Measurements from ENCODE around the gene CSNK2A3. TPM values are rescaled to one million over a fixed set of nuclear protein-coding genes. Genes with fewer than 3 reads are reported as not detected.

CSNK2A3 gene
- total RNA-seq, 1 experiment from 2014 or later = 2.3 TPM

- ChIA-PET POLR2A (ENCODE audit: unreplicated experiment) (no interaction called here), CTCF (no interaction called here)
- no peaks in the 10 kb centered on the region for H3K9me3 ChIP-seq (ENCODE audit: low read length)
- H3K4me1 ChIP-seq (ENCODE audit: insufficient read depth, low read length) = no peaks in the 10 kb centered on the region
- ATAC-seq (no peak), DNase-seq (no peak)
- no peak overlapping the region for H2AFZ ChIP-seq (ENCODE audit: low read length)
- H3K79me2 ChIP-seq (ENCODE audit: low read length) = no peaks in the 10 kb centered on the region
- BruUV-seq (replicated peaks) = no TSS peak
- no peaks in the 10 kb centered on the region for H4K20me1 ChIP-seq (ENCODE audit: low read length)
- H3K27me3 ChIP-seq (ENCODE audit: low read length) = no peaks in the 10 kb centered on the region
- H3K4me3 ChIP-seq (ENCODE audit: low read length) = no peak overlapping the region
- no peaks in the 10 kb centered on the region for H3K36me3 ChIP-seq (ENCODE audit: low read depth, low read length)
- intact Hi-C loops (cut with micrococcal nuclease) = no loop called here
- TF ChIP-seq EZH2phosphoT487 (IDR thresholded peaks at IDR 0.05; ENCODE audit: borderline replicate concordance, low read length) (no peak), CTCF (conservative IDR thresholded peaks at IDR 0.05; ENCODE audit: low read depth, low read length) (no peak), EZH2 (IDR thresholded peaks at IDR 0.05; ENCODE audit: low read length, unreplicated experiment) (no peak)
- no peak overlapping the region for H3K9ac ChIP-seq (ENCODE audit: low read length)
- H3K27ac ChIP-seq (ENCODE audit: low read length) = no peak overlapping the region
- no peaks in the 10 kb centered on the region for H3F3A ChIP-seq (ENCODE audit: low read length, unreplicated experiment)
- H3K9me2 ChIP-seq (replicated peaks; ENCODE audit: low read length) = no peaks in the 10 kb centered on the region
- H3K4me2 ChIP-seq (ENCODE audit: low read length) = no peak overlapping the region
These were observed 16.4 kb downstream of the CSNK2A3 start for GRCh38 chr11:11336664-11337063.

GRCh38 chr11:11335043-11335442 lies 18.0 kb downstream of the CSNK2A3 start:
- Histone ChIP-seq H3K9me3 (ENCODE audit: low read length) (no peaks in the 10 kb centered on the region), H3K36me3 (ENCODE audit: low read depth, low read length) (no peaks in the 10 kb centered on the region), H3K4me1 (ENCODE audit: insufficient read depth, low read length) (no peaks in the 10 kb centered on the region), H3F3A (ENCODE audit: low read length, unreplicated experiment) (no peaks in the 10 kb centered on the region), H3K4me3 (ENCODE audit: low read length) (no peak overlapping the region), H2AFZ (ENCODE audit: low read length) (no peak overlapping the region), H4K20me1 (ENCODE audit: low read length) (no peaks in the 10 kb centered on the region), H3K79me2 (ENCODE audit: low read length) (no peaks in the 10 kb centered on the region), H3K27ac (ENCODE audit: low read length) (no peak overlapping the region), H3K4me2 (ENCODE audit: low read length) (no peak overlapping the region), H3K9ac (ENCODE audit: low read length) (no peak overlapping the region), H3K27me3 (ENCODE audit: low read length) (no peaks in the 10 kb centered on the region), H3K9me2 (replicated peaks; ENCODE audit: low read length) (no peaks in the 10 kb centered on the region)
- TF ChIP-seq EZH2 (IDR thresholded peaks at IDR 0.05; ENCODE audit: low read length, unreplicated experiment) (no peak), CTCF (conservative IDR thresholded peaks at IDR 0.05; ENCODE audit: low read depth, low read length) (no peak), EZH2phosphoT487 (IDR thresholded peaks at IDR 0.05; ENCODE audit: borderline replicate concordance, low read length) (no peak)
- ChIA-PET POLR2A (ENCODE audit: unreplicated experiment) (no interaction called here), CTCF (interaction anchor here (0.7 kb wide), 1 partner anchor 47 kb away, joined by 7 read pairs; no protein-coding TSS in a partner anchor)
- no peak for ATAC-seq
- intact Hi-C loops (cut with micrococcal nuclease) = no loop called here
- DNase-seq = no peak
- no TSS peak for BruUV-seq (replicated peaks)

GRCh38 chr11:11334607-11335006 lies 18.4 kb downstream of the CSNK2A3 start:
- no peak overlapping the region for H3K9ac ChIP-seq (ENCODE audit: low read length)
- H3K4me3 ChIP-seq (ENCODE audit: low read length) = no peak overlapping the region
- no peak for ATAC-seq
- H3K9me2 ChIP-seq (replicated peaks; ENCODE audit: low read length) = no peaks in the 10 kb centered on the region
- no peak overlapping the region for H2AFZ ChIP-seq (ENCODE audit: low read length)
- TF ChIP-seq EZH2phosphoT487 (IDR thresholded peaks at IDR 0.05; ENCODE audit: borderline replicate concordance, low read length) = no peak
- TF ChIP-seq EZH2 (IDR thresholded peaks at IDR 0.05; ENCODE audit: low read length, unreplicated experiment) = no peak
- TF ChIP-seq CTCF (conservative IDR thresholded peaks at IDR 0.05; ENCODE audit: low read depth, low read length) = no peak
- CTCF ChIA-PET = interaction anchor here (0.6 to 0.7 kb wide), 2 partner anchors 48 to 560 kb away, joined by 4 to 7 read pairs; no protein-coding TSS in a partner anchor
- no peaks in the 10 kb centered on the region for H3F3A ChIP-seq (ENCODE audit: low read length, unreplicated experiment)
- no peak overlapping the region for H3K27ac ChIP-seq (ENCODE audit: low read length)
- no peaks in the 10 kb centered on the region for H3K36me3 ChIP-seq (ENCODE audit: low read depth, low read length)
- no peaks in the 10 kb centered on the region for H3K27me3 ChIP-seq (ENCODE audit: low read length)
- POLR2A ChIA-PET (ENCODE audit: unreplicated experiment) = no interaction called here
- intact Hi-C loops (cut with micrococcal nuclease) = no loop called here
- no peaks in the 10 kb centered on the region for H3K9me3 ChIP-seq (ENCODE audit: low read length)
- H3K4me2 ChIP-seq (ENCODE audit: low read length) = no peak overlapping the region
- no peaks in the 10 kb centered on the region for H4K20me1 ChIP-seq (ENCODE audit: low read length)
- no peaks in the 10 kb centered on the region for H3K79me2 ChIP-seq (ENCODE audit: low read length)
- no TSS peak for BruUV-seq (replicated peaks)
- no peak for DNase-seq
- H3K4me1 ChIP-seq (ENCODE audit: insufficient read depth, low read length) = no peaks in the 10 kb centered on the region
